CD4-positive, alpha-beta T cell treated with Interleukin-4 for 1 hour (primary cell): ENCODE results near the gene MED29.

Experiments used
- DNase-seq, 2 donors: peaks; one replicate each; pipeline ENCODE4 v3.0.0-alpha.2; 2020 to 2022

The MED29 gene

DNA sequence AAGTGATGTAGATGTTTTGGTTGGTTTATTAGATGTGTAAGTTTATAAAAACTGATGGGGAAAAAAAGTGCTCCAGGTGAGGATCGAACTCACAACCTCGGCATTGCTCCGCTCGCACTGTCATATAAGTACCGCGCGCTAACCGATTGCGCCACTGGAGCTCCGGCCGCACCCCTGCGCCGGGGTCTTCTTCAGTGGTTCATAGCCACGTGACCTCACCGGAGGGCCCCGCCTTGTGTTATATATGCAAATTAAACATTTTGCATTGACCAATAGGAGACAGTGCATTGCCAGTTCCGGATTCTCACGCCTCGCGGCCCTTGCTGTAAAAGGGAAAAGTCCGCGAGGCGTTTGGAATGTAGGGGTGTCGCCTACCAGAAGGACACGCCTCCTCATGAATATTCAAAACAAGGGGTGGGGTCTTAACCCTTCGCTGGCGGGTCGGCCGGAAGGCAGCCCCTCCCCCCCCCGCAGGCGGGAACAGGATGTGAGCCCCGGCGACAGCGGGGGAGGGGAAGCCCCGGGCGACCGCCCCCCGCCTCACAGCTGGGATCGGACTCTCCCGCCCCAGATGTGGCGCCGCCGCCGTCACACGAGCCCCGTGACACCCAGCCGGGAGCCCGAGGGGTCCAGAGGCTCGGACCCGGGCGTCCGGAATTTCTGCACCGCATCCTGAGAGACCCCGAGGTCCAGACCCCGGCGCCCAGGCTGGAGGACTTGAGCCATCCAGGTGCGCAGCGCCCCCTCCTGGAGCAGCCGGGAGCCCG is 21.1 kb downstream of the MED29 start, which contains the start of gene PLEKHG2:
TSS of gene PLEKHG2 (plus strand) at position 570 of the 767 bp plus-strand sequence. CDS start 1,418 bp downstream, outside the sequence.
- peak; percentile 99 for DNase-seq

DNA sequence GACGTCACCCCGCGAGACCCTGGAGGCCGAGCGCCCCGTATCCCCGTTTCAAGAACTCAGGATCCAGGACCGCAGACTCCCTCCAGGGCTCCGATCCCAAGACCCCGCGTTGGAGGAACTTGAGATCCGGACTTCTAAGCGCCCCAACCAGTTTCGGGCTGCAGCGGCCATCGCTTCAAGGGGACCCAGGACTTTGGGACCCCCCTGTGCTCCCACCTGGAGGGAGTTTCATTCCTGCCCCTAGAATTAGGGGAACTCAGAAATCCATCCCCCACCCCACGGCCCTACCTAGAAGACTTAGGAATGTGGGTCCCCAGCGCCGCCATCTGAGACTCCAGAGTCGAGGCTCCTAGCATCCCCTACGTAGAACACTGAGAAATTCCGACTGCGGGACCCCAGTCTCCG is 21.7 kb downstream of the MED29 start:
- no peak for DNase-seq

DNA sequence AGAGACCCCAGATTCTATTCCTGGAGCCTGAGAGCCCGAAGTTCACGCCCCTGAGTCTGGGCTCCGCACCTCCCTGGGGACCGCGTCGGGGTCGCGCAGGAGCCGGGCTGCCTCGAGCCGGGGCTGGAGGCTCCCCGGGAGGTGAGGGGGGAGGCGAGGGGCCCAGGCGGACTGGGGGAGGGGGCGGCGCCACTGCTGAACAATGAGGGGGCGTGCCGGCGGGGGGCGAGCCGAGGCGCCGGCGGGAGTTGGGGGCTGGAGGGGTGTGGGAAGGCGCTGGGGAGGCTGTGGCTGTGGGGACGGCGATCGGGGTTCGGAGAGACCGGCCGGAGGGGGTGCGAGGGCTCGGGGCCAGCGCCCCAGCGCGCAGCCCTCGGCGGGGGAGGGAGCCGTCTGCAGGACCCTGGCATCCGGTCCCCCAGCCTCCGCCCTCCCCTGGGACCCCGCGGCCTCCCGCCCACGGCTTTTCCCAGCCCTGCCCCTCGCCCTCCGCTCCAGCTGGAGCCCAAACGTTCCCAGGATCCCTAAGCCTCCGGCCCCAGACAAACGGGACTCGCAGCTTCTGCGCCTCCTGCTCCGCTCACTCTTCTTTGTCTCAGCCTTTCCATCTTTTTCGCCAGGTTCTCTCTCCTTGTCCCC is 22.2 kb downstream of the MED29 start:
- peak; percentile 38 to 53 for DNase-seq

DNA sequence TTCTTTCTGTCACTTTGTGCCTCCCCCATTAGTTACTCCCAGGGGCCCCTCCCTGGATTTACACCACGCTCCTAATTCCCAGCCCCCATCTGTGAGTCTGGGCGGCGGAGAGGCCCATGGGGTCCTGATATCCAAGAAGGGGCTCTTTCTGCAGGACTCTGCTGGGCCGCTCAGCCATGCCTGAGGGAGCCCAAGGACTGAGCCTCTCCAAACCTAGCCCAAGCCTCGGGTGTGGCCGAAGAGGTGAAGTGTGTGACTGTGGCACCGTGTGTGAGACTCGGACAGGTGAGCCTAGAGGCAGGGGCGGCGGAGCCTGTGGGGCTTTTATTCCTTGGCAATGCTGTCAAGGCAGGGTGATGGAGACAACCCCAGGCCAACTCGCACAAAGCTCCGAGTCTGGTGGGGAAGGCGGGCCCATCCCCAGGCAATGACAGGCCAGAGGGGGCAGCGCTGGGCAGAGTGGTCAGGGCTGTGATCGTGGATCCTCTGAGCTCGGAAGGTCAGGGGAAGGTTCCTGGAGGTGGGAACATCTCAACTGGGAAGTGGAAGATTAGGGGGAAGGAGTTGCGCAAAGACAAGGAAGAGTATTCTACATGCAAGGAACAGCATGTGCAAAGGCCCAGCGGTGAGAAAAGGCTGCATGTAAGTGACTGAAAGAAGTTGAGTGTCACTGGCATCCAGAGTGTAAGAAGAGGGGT is 22.9 kb downstream of the MED29 start:
- peak in 1 of 2 donors; percentile 39 for DNase-seq

DNA sequence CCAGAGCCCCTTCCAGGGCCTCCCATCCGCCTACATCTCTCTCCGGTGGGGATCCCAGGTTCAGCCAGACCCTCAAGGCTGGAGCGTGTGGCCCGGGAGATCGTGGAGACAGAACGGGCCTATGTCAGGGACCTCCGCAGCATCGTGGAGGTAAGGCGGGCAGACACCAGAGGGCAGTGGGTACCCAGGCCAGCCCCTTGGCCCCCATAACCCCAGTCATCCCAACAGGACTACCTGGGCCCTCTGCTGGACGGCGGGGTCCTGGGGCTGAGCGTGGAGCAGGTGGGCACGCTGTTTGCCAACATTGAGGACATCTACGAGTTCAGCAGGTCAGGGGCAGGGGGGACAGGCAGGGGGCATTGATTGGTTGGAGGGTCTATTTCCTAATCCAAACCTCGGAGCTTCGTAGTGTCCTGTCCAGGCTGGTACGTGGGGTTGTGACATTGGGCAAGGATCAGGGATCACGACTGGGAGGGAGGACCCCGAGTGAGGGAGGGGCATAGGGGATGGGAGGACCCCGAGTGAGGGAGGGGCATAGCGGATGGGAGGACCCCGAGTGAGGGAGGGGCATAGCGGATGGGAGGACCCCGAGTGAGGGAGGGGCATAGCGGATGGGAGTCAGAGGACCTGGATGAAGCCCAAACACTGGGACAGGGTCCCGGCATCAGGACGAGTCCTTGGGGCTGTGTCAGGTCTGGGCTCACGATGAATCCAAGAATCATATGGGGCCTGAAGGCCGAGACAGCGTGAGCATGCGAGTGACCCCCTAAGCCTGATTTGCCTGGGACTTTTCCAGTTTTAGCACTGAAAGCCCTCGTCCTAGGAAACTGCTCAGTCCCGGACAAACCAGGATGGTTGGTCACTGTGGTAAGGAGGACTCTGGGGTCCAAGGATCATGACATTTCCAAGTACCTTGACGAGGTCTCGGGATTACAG is 24.2 kb downstream of the MED29 start:
- no peak for DNase-seq

GRCh38 chr19:39416152-39417120 is 25.3 kb downstream of the MED29 start:
- DNase-seq, result no peak

DNA sequence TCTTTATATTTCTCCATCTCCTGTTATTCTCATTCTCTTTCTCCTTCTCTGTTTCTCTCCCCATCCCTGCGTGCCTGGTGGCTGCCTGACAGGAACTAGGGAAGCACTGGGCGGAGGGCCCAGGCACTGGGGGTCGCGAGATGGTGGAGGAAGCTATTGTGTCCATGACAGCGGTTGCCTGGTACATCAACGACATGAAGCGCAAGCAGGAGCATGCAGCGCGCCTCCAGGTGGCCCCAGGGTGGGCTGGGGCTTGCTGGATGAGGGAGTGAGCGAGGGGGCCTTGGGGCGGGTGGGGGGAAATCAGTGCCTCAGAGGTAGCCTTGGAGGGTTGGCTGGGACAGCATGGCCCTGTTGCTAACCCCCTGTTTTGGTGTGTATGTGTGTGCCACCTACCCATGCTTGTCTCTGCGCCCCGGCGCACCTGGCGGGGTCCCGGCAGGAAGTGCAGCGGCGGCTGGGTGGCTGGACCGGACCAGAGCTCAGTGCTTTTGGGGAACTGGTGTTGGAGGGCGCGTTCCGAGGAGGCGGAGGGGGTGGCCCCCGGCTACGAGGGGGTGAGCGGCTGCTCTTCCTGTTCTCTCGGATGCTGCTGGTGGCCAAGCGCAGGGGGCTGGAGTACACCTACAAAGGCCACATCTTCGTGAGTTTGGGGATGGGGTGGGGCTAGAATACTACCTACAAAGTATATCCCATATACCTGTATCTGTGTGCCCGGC is 26.4 kb downstream of the MED29 start:
- no peak for DNase-seq

DNA sequence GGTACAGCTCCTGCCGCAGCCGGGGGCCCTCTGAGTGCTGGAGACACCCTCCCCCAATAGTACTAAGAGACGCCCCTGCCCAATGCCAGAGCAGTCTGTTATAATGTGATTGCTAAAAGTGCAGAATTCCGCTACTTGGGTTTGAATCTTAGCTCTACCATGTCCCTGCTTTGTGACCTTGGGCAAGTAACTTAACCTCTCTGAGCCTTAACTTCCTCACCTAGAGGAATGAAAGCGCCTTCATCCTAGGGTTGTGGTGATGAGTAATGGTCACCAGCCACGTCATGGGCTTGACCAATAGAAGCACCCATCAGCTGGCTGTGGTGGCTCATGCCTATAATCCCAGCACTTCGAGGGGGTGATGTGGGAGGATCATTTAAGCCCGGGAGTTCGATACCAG is 27.8 kb downstream of the MED29 start:
- no peak for DNase-seq

GRCh38 chr19:39420769-39421168 is 29.6 kb downstream of the MED29 start:
- no peak for DNase-seq

- DNase-seq, result no peak
These were observed 30.8 kb downstream of the MED29 start for GRCh38 chr19:39422020-39422419.

- no peak for DNase-seq
These were observed 32.3 kb downstream of the MED29 start for GRCh38 chr19:39423258-39424086.

DNA sequence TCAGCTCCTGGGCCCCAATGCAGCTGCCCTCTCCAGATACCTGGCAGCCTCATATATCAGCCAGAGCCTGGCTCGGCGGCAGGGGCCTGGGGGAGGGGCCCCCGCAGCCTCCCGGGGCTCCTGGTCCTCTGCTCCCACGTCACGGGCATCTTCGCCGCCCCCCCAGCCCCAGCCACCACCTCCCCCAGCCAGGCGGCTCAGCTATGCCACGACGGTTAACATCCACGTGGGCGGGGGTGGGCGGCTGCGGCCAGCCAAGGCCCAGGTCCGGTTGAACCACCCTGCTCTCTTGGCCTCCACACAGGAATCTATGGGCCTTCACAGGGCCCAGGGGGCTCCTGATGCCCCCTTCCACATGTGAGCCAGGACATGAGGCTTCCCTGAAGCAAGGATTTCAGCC is 33.8 kb downstream of the MED29 start:
- no peak for DNase-seq

GRCh38 chr19:39425744-39426143 is 34.6 kb downstream of the MED29 start:
- DNase-seq, result no peak

GRCh38 chr19:39426170-39426569 is 35.0 kb downstream of the MED29 start:
- DNase-seq, result no peak

DNA sequence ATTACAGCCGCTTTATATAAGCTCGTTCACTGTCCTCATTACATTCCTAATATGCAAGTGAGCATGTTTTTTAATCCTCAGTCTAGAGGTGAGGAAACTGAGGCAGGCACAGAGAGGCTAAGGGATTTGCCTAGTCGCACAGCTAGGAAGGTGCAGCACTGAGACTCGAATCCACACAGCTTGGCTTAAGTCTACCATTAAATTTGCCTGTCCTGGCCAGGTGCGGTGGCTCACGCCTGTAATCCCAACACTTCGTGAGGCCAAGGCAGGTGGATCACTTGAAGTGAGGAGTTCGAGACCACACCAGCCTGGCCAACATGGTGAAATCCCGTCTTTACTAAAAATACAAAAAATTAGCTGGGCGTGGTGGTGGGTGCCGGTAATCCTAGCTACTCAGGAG is 36.5 kb downstream of the MED29 start:
- DNase-seq, result no peak

DNA sequence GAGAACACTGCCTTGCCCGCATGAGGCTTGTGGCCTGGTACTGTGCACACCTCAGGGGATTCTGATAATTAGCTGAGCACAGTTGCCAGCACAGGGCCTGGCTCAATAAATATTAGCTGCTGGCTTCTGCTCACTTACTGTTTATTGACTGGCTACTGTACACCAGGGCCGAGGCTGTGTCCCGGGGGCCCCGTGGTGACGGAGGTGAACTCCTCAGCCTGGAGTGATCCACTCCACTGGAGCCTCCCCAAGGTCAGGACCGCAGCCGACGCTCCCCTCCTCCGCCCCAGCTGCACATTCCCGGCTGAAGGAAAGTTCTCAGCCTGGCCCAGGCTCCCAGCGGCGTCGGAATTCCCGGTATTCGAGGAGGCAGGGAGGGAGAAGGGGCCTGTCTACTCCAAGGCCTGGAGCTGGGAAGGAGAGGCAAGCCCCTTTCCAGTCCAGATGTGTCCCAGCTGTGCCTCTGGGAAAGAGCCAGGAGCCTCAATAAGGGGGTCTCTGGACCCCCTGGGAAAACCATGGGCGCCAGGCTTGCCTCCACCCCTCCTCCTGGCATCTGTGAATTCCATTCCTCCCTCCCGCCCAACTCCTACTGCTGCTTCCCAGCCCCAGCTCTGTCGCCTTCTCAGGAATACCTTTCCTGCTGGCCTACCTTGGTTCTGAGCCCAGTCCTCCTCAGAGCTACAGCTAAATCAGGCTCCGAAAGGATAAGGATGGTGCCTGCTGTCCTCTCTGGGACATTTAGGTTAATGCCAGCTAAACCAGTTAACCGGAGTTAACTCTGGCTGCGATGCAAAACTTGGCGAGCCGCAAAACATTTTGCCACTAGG is 37.3 kb downstream of the MED29 start:
- DNase-seq, result no peak

- peak; percentile 88 to 90 for DNase-seq
These were observed 39.8 kb downstream of the MED29 start for GRCh38 chr19:39430675-39431593.

- no peak for DNase-seq
These were observed 41.5 kb downstream of the MED29 start for GRCh38 chr19:39432677-39433025.
